HEK293 (cell line): Measurements from ENCODE around the gene HS1BP3.

Experiments used
- CTCF ChIA-PET: fragments of 350-600 bp; formaldehyde crosslinking; extraction: SDS; loops from one replicate; lab custom pipeline; 2021; ENCODE audit warnings: antibody characterized with exemption; lab: Yijun Ruan, JAX
- POLR2A ChIA-PET: fragments of 300-600 bp; formaldehyde crosslinking; extraction: SDS; loops from one replicate; lab custom pipeline; 2020; ENCODE audit warnings: antibody characterized with exemption, inconsistent platforms; lab: Yijun Ruan, JAX
- H3K27ac ChIP-seq: fragments of 200-500 bp; sonication (Bioruptor generic); 2 replicates; pipeline ENCODE4 v1.5.1; 2014; ENCODE audit warnings: low read depth, low read length, control low read depth, inconsistent platforms; ENCODE audit errors: extremely low read depth
- H3K36me3 ChIP-seq, 2 experiments: fragments of 200-500 bp in 1 of 2; sonication (Bioruptor generic) in 1 of 2; 1 replicate in 1 of 2; 2 replicates in 1 of 2; pipeline ENCODE4 v1.5.1; 2014 to 2017; ENCODE audit warnings: inconsistent platforms in 2 of 2, low read length in 2 of 2; ENCODE audit not compliant: control insufficient read depth in 2 of 2, insufficient read depth in 1 of 2
- H3K4me1 ChIP-seq: fragments of 200-500 bp; sonication (Bioruptor generic); 2 replicates; pipeline ENCODE4 v1.5.1; 2014; ENCODE audit warnings: mild to moderate bottlenecking, low read length, inconsistent platforms; ENCODE audit not compliant: control insufficient read depth, insufficient read depth
- H3K4me3 ChIP-seq: 2 replicates; pipeline ENCODE4 v1.5.1; 2011; ENCODE audit warnings: low read depth, mild to moderate bottlenecking, control low read depth, low read length, moderate library complexity
- H3K9me3 ChIP-seq: fragments of 200-500 bp; sonication (Bioruptor generic); 2 replicates; pipeline ENCODE4 v1.5.1; 2014; ENCODE audit warnings: low read depth, low read length, inconsistent platforms; ENCODE audit not compliant: control insufficient read depth, insufficient read depth
- ELK4 ChIP-seq: IDR thresholded peaks from 2 replicates; pipeline ENCODE4 v1.6.1; 2011; ENCODE audit warnings: mild to moderate bottlenecking, low read depth, low read length, borderline replicate concordance
- FEZF1 ChIP-seq: fragments of 450-650 bp; formaldehyde crosslinking; IDR thresholded peaks from 2 replicates; pipeline ENCODE4 v1.5.1; 2016; ENCODE audit warnings: missing biosample characterization, missing genetic modification characterization
- KLF1 ChIP-seq: fragments of 450-650 bp; formaldehyde crosslinking; IDR thresholded peaks from 2 replicates; pipeline ENCODE4 v1.5.1; 2016; ENCODE audit warnings: missing biosample characterization, missing genetic modification characterization
- KLF9 ChIP-seq: fragments of 450-650 bp; formaldehyde crosslinking; IDR thresholded peaks from 2 replicates; pipeline ENCODE4 v1.5.1; 2016; ENCODE audit warnings: missing biosample characterization, missing genetic modification characterization, low read depth
- YY2 ChIP-seq: fragments of 450-650 bp; formaldehyde crosslinking; IDR thresholded peaks from 2 replicates; pipeline ENCODE4 v1.5.1; 2016; ENCODE audit warnings: missing biosample characterization, missing genetic modification characterization
- ZBTB17 ChIP-seq: fragments of 450-650 bp; formaldehyde crosslinking; IDR thresholded peaks from 2 replicates; pipeline ENCODE4 v1.5.1; 2016; ENCODE audit warnings: missing biosample characterization, missing genetic modification characterization
- ZBTB7A ChIP-seq: fragments of 450-650 bp; formaldehyde crosslinking; IDR thresholded peaks from 2 replicates; pipeline ENCODE4 v1.5.1; 2016; ENCODE audit warnings: low read depth, missing biosample characterization, missing genetic modification characterization
- ZBTB8A ChIP-seq: fragments of 450-650 bp; formaldehyde crosslinking; IDR thresholded peaks from 2 replicates; pipeline ENCODE4 v1.5.1; 2016; ENCODE audit warnings: missing biosample characterization, missing genetic modification characterization
- ZNF121 ChIP-seq: fragments of 450-650 bp; formaldehyde crosslinking; IDR thresholded peaks from 2 replicates; pipeline ENCODE4 v1.5.1; 2016; ENCODE audit warnings: missing biosample characterization, missing genetic modification characterization
- ZNF157 ChIP-seq: fragments of 450-650 bp; formaldehyde crosslinking; IDR thresholded peaks from 2 replicates; pipeline ENCODE4 v1.5.1; 2016; ENCODE audit warnings: missing biosample characterization, missing genetic modification characterization
- ZNF175 ChIP-seq: fragments of 450-650 bp; formaldehyde crosslinking; IDR thresholded peaks from 2 replicates; pipeline ENCODE4 v1.5.1; 2016; ENCODE audit warnings: missing biosample characterization, missing genetic modification characterization
- ZNF184 ChIP-seq: fragments of 450-650 bp; IDR thresholded peaks from 2 replicates; pipeline ENCODE4 v1.5.1; 2018; ENCODE audit warnings: missing biosample characterization, mild to moderate bottlenecking, missing genetic modification characterization
- ZNF311 ChIP-seq: fragments of 450-650 bp; formaldehyde crosslinking; IDR thresholded peaks from 2 replicates; pipeline ENCODE4 v1.5.1; 2017; ENCODE audit warnings: missing biosample characterization, missing genetic modification characterization, borderline replicate concordance
- ZNF341 ChIP-seq: fragments of 450-650 bp; formaldehyde crosslinking; IDR thresholded peaks from 2 replicates; pipeline ENCODE4; 2016; ENCODE audit warnings: low read depth, missing biosample characterization, missing genetic modification characterization
- ZNF37A ChIP-seq: fragments of 450-650 bp; IDR thresholded peaks from 2 replicates; pipeline ENCODE4 v1.5.1; 2018; ENCODE audit warnings: missing biosample characterization, missing genetic modification characterization
- ZNF488 ChIP-seq: fragments of 450-650 bp; formaldehyde crosslinking; IDR thresholded peaks from 2 replicates; pipeline ENCODE4 v1.5.1; 2016; ENCODE audit warnings: missing biosample characterization, missing genetic modification characterization
- ZNF510 ChIP-seq: fragments of 450-650 bp; formaldehyde crosslinking; IDR thresholded peaks from 2 replicates; pipeline ENCODE4 v1.5.1; 2018; ENCODE audit warnings: mild to moderate bottlenecking, missing genetic modification characterization, missing biosample characterization; ENCODE audit not compliant: insufficient replicate concordance
- ZNF521 ChIP-seq: fragments of 450-650 bp; formaldehyde crosslinking; IDR thresholded peaks from 2 replicates; pipeline ENCODE4 v1.5.1; 2017; ENCODE audit warnings: missing biosample characterization, mild to moderate bottlenecking, missing genetic modification characterization
- ZNF548 ChIP-seq: fragments of 450-650 bp; formaldehyde crosslinking; IDR thresholded peaks from 2 replicates; pipeline ENCODE4 v1.5.1; 2016; ENCODE audit warnings: missing biosample characterization, missing genetic modification characterization
- ZNF560 ChIP-seq: fragments of 450-650 bp; formaldehyde crosslinking; IDR thresholded peaks from 2 replicates; pipeline ENCODE4 v1.5.1; 2017; ENCODE audit warnings: missing biosample characterization, missing genetic modification characterization, borderline replicate concordance
- ZNF571 ChIP-seq: fragments of 450-650 bp; formaldehyde crosslinking; IDR thresholded peaks from 2 replicates; pipeline ENCODE4 v1.5.0; 2017; ENCODE audit warnings: missing biosample characterization, missing genetic modification characterization
- ZNF596 ChIP-seq: fragments of 450-650 bp; IDR thresholded peaks from 2 replicates; pipeline ENCODE4 v1.5.0; 2018; ENCODE audit warnings: missing biosample characterization, mild to moderate bottlenecking, missing genetic modification characterization, moderate library complexity
- ZNF600 ChIP-seq: fragments of 450-650 bp; formaldehyde crosslinking; IDR thresholded peaks from 2 replicates; pipeline ENCODE4 v1.5.1; 2016; ENCODE audit warnings: missing biosample characterization, missing genetic modification characterization
- ZNF610 ChIP-seq: fragments of 450-650 bp; formaldehyde crosslinking; IDR thresholded peaks from 2 replicates; pipeline ENCODE4 v1.5.1; 2016; ENCODE audit warnings: missing biosample characterization, missing genetic modification characterization, borderline replicate concordance
- ZNF639 ChIP-seq: fragments of 450-650 bp; formaldehyde crosslinking; IDR thresholded peaks from 2 replicates; pipeline ENCODE4 v1.5.1; 2016; ENCODE audit warnings: missing biosample characterization, missing genetic modification characterization
- ZNF692 ChIP-seq: fragments of 450-650 bp; formaldehyde crosslinking; IDR thresholded peaks from 2 replicates; pipeline ENCODE4 v1.5.1; 2016; ENCODE audit warnings: missing biosample characterization, missing genetic modification characterization
- ZNF701 ChIP-seq: fragments of 450-650 bp; formaldehyde crosslinking; IDR thresholded peaks from 2 replicates; pipeline ENCODE4 v1.5.1; 2016; ENCODE audit warnings: missing biosample characterization, missing genetic modification characterization
- ZNF777 ChIP-seq: fragments of 450-650 bp; formaldehyde crosslinking; IDR thresholded peaks from 2 replicates; pipeline ENCODE4 v1.5.1; 2017; ENCODE audit warnings: missing biosample characterization, missing genetic modification characterization, borderline replicate concordance
- TF ChIP-seq, protein P1 (sequence below): fragments of 450-650 bp; formaldehyde crosslinking; optimal IDR thresholded peaks from 2 replicates; pipeline ENCODE3; 2016; ENCODE audit warnings: missing biosample characterization, mild to moderate bottlenecking, missing genetic modification characterization
- TF ChIP-seq, protein P2 (sequence below): fragments of 450-650 bp; formaldehyde crosslinking; IDR thresholded peaks from 2 replicates; pipeline ENCODE4 v1.5.1; 2017; ENCODE audit warnings: missing biosample characterization, missing genetic modification characterization

Gene HS1BP3

GRCh38 chr2:20571644-20572215, 79.2 kb downstream of the HS1BP3 start (continued):
- TF ChIP-seq ZNF692 (tag by site-specific recombination): no peak
- TF ChIP-seq ZNF510 (tag by site-specific recombination): no peak
- TF ChIP-seq FEZF1 (tag by site-specific recombination): no peak
- no peak for TF ChIP-seq KLF9 (tag by site-specific recombination)
- TF ChIP-seq, protein P1, sequence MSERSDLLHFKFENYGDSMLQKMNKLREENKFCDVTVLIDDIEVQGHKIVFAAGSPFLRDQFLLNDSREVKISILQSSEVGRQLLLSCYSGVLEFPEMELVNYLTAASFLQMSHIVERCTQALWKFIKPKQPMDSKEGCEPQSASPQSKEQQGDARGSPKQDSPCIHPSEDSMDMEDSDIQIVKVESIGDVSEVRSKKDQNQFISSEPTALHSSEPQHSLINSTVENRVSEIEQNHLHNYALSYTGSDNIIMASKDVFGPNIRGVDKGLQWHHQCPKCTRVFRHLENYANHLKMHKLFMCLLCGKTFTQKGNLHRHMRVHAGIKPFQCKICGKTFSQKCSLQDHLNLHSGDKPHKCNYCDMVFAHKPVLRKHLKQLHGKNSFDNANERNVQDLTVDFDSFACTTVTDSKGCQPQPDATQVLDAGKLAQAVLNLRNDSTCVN (tag by site-specific recombination): no peak
- no peak for TF ChIP-seq ZNF701
- TF ChIP-seq ZNF184 (tag by site-specific recombination): no peak
- no peak for TF ChIP-seq ZNF121 (tag by site-specific recombination)
- TF ChIP-seq ZNF311 (tag by site-specific recombination): no peak
- TF ChIP-seq ZNF488: no peak
- no peak for TF ChIP-seq ZNF175 (tag by site-specific recombination)

- H3K4me3 ChIP-seq: no peak overlapping the region
- no peak overlapping the region for H3K27ac ChIP-seq
- ChIA-PET POLR2A (no interaction called here), CTCF (interaction anchor here (0.8 to 1.6 kb wide), 2 partner anchors 9 to 17 kb away, joined by 3 read pairs; no protein-coding TSS in a partner anchor)
- TF ChIP-seq ZNF157: no peak
- no peak for TF ChIP-seq ZNF610 (tag by site-specific recombination)
- TF ChIP-seq, protein P2, sequence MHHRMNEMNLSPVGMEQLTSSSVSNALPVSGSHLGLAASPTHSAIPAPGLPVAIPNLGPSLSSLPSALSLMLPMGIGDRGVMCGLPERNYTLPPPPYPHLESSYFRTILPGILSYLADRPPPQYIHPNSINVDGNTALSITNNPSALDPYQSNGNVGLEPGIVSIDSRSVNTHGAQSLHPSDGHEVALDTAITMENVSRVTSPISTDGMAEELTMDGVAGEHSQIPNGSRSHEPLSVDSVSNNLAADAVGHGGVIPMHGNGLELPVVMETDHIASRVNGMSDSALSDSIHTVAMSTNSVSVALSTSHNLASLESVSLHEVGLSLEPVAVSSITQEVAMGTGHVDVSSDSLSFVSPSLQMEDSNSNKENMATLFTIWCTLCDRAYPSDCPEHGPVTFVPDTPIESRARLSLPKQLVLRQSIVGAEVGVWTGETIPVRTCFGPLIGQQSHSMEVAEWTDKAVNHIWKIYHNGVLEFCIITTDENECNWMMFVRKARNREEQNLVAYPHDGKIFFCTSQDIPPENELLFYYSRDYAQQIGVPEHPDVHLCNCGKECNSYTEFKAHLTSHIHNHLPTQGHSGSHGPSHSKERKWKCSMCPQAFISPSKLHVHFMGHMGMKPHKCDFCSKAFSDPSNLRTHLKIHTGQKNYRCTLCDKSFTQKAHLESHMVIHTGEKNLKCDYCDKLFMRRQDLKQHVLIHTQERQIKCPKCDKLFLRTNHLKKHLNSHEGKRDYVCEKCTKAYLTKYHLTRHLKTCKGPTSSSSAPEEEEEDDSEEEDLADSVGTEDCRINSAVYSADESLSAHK (tag by site-specific recombination): no peak
- TF ChIP-seq ELK4: no peak
- TF ChIP-seq ZNF639 (tag by site-specific recombination): no peak
- no peak for TF ChIP-seq ZBTB7A (tag by site-specific recombination)
- no peak for TF ChIP-seq ZNF571 (tag by site-specific recombination)
- TF ChIP-seq ZNF548 (tag by site-specific recombination): no peak
- no peak for TF ChIP-seq ZNF341
- no peak for TF ChIP-seq ZNF37A (tag by site-specific recombination)
- TF ChIP-seq KLF1 (tag by site-specific recombination): no peak
- TF ChIP-seq ZNF600 (tag by site-specific recombination): no peak
- no peak for TF ChIP-seq ZBTB8A (tag by site-specific recombination)
- no peak for TF ChIP-seq YY2 (tag by site-specific recombination)
- TF ChIP-seq ZNF560 (tag by site-specific recombination): no peak
- no peak for TF ChIP-seq ZNF521 (tag by site-specific recombination)
- no peak for TF ChIP-seq ZNF596 (tag by site-specific recombination)
- TF ChIP-seq ZNF777: no peak
- TF ChIP-seq ZBTB17 (tag by site-specific recombination): no peak
- TF ChIP-seq, all 188 proteins: peak for 0
- Histone ChIP-seq H3K36me3 (no peaks in the 10 kb centered on the region), H3K4me1 (no peaks in the 10 kb centered on the region), H3K9me3 (no peaks in the 10 kb centered on the region)
Measured at GRCh38 chr2:20571231-20571630, 79.7 kb downstream of the HS1BP3 start.
